A673 (cell line): ENCODE measurements around the gene CFAP100.

Source experiments
- CTCF ChIP-seq: fragments of 300-800, 200-600 bp; sonication (generic); conservative IDR thresholded peaks from 2 replicates; pipeline ENCODE4 v1.5.1; 2017; ENCODE audit warnings: low read depth, mild to moderate bottlenecking, antibody characterized with exemption, low read length, moderate library complexity, mixed read lengths
- EZH2 ChIP-seq: fragments of 200-600 bp; sonication (generic); IDR thresholded peaks from 2 replicates; pipeline ENCODE4 v1.6.1; 2017; ENCODE audit warnings: borderline replicate concordance, low read depth, mild to moderate bottlenecking, mixed read lengths, antibody characterized with exemption, low read length; ENCODE audit not compliant: poor library complexity, severe bottlenecking

DNA sequence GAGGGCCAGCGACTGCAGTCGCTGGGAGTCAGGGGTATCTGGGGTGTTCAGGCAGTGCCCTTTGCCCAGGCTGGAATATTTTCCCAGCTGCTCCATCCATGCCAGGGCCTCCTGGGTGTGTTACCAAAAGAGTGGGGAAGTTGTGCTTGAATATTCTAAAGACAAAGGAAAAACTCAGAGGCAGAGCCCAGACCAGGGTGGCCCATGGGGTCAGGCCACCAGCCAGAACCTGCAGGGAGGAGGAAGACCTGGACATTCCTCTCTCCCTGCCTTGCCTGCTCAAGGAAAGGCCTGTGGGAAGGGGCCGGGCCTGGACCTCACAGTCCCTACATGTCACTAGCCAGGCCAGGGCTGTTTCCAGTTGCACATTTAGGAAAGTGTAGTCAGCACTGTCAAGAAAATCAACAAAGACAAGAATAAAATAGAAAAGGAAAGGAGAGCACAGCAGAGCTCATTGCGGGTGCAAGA, 21.5 kb upstream of the CFAP100 start:
- TF ChIP-seq EZH2 (no peak), CTCF (no peak)
